Erythroblast (primary cell): ENCODE results near the gene PEDS1.

ENCODE experiments used
- GATA1 ChIP-seq: IDR thresholded peaks from 2 replicates; pipeline ENCODE4 v1.6.1; 2011; ENCODE audit warnings: low read depth, mild to moderate bottlenecking, control low read depth, low read length, moderate library complexity
- POLR2A ChIP-seq: IDR thresholded peaks from 2 replicates; pipeline ENCODE4 v1.6.1; 2011; ENCODE audit warnings: mild to moderate bottlenecking, low read length

- no peak for TF ChIP-seq POLR2A
- no peak for TF ChIP-seq GATA1
Measured at GRCh38 chr20:50138479-50139393, 14.8 kb downstream of the PEDS1 start.
